ENCODE measurements around the gene COMMD8. TPM values are rescaled to one million over a fixed set of nuclear protein-coding genes. Genes with fewer than 3 reads are reported as not detected.

Gene COMMD8
- total RNA-seq, 5 donors from 2014 or later (not counting 1 experiment from before 2014, with no cell fraction given): 8.2 to 17.0 (median 15.7) TPM

DNA sequence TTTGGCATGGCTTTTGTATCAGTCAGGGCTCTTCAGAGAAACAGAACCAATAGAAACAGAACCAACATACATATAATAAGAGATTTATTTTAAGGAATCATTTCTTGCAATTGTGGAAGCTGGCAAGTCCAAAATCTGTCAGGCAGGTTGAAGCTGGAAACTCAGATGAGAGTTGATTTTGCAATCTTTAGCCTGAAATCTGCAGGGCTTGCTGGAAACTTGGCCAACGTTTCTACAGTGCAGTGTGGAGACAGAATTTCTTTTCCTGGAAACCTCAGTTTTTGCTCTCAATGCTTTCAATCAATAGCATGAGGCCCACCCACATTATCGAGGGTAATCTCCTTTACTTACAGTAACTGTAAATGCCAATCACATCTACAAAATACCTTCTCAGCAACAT is 45.4 kb downstream of the COMMD8 start:
- ATAC-seq (replicated peaks in 1 of 4) (no peak), DNase-seq (no peak)
- Histone ChIP-seq H3K36me3 (ENCODE audit: control insufficient read depth in 2 of 2, extremely low read depth in 1 of 2, insufficient read depth in 1 of 2, low read length in 1 of 2) (no peaks in the 10 kb centered on the region), H3K4me3 (ENCODE audit: control insufficient read depth in 1 of 2, extremely low read depth in 1 of 2, low read length in 1 of 2) (no peak overlapping the region), H3K27me3 (replicated peaks in 1 of 2; ENCODE audit: control insufficient read depth in 2 of 2, extremely low read depth in 1 of 2, insufficient read depth in 2 of 2, low read length in 1 of 2) (no peaks in the 10 kb centered on the region), H3K9me3 (no peaks in the 10 kb centered on the region), H3K27ac (ENCODE audit: low read length) (no peak overlapping the region), H3K4me1 (ENCODE audit: control insufficient read depth in 1 of 2, extremely low read depth in 1 of 2, insufficient read depth in 2 of 2, low read length in 2 of 2) (no peaks in the 10 kb centered on the region)
- H3K27me3 Mint-ChIP-seq: peaks cover 0 to 6% of the 10 kb centered on the region in 2 donors
- H3K4me1 Mint-ChIP-seq: no peaks in the 10 kb centered on the region
- H3K9me3 Mint-ChIP-seq: no peaks in the 10 kb centered on the region
- H3K36me3 Mint-ChIP-seq: no peaks in the 10 kb centered on the region
- ChIA-PET POLR2A (no interaction called here), CTCF (interaction anchor here in 1 of 2 donors (0.6 kb wide), 1 partner anchor 8 kb away, joined by 7 read pairs; no protein-coding TSS in a partner anchor)
- 100% methylated on average over 1 of the region's 2 CpGs for WGBS (ENCODE audit: insufficient coverage)
- no peak overlapping the region for H3K4me3 Mint-ChIP-seq
- H3K27ac Mint-ChIP-seq: no peak overlapping the region

DNA sequence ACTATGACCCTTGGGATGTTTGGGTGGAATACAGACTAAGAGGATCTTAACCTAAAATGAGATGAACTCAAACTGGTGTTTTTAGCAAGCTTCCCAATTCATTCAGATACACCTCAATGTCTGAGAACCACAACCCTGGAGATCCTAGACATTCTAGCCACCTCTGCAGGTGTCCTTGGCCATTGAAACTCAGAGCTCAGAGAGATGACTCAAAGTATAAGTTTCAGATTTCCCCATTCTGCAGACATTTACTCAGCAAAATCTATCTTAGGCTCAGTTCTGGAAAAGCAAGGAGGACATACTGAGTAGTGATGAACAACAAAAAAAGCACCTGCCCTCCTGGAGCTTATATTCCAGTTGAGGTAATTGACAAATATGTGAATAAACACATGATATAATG is 47.8 kb downstream of the COMMD8 start:
- no peaks in the 10 kb centered on the region for H3K4me1 Mint-ChIP-seq
- no peak overlapping the region for H3K27ac Mint-ChIP-seq
- H3K36me3 Mint-ChIP-seq: no peaks in the 10 kb centered on the region
- no peaks in the 10 kb centered on the region for H3K36me3 ChIP-seq (ENCODE audit: control insufficient read depth in 2 of 2, extremely low read depth in 1 of 2, insufficient read depth in 1 of 2, low read length in 1 of 2)
- no peaks in the 10 kb centered on the region for H3K4me1 ChIP-seq (ENCODE audit: control insufficient read depth in 1 of 2, extremely low read depth in 1 of 2, insufficient read depth in 2 of 2, low read length in 2 of 2)
- POLR2A ChIA-PET: no interaction called here
- H3K9me3 Mint-ChIP-seq: peaks cover 0 to 2% (median 0%) of the 10 kb centered on the region in 3 donors
- H3K27ac ChIP-seq (ENCODE audit: low read length): no peak overlapping the region
- DNase-seq (no peak), ATAC-seq (replicated peaks in 1 of 4) (no peak)
- no peaks in the 10 kb centered on the region for H3K9me3 ChIP-seq
- no peaks in the 10 kb centered on the region for H3K27me3 ChIP-seq (replicated peaks in 1 of 2; ENCODE audit: control insufficient read depth in 2 of 2, extremely low read depth in 1 of 2, insufficient read depth in 2 of 2, low read length in 1 of 2)
- CTCF ChIA-PET: interaction anchor here in 1 of 2 donors (0.9 kb wide), 1 partner anchor 11 kb away, joined by 4 read pairs; no protein-coding TSS in a partner anchor
- H3K4me3 Mint-ChIP-seq: no peak overlapping the region
- H3K27me3 Mint-ChIP-seq: peaks cover 0 to 2% of the 10 kb centered on the region in 2 donors
- no peak overlapping the region for H3K4me3 ChIP-seq (ENCODE audit: control insufficient read depth in 1 of 2, extremely low read depth in 1 of 2, low read length in 1 of 2)

DNA sequence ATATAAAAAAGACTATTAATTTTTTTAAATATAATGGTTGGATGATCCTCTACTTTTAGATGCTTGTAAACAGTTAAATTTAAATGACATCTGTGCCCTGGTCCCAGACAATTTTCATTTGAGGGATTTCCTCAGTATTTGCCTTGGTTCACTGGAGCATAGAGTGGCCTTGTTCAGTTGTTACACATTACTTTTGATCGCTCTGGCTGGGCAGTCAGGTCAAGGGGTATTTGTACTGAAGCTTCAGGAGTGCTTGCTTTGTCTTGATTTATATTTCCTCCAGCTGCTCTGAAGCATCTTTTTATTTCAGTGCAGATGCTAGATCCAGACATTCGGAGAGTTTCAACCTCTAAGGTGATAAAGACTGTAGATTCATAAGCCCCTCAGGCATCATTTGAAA is 50.0 kb downstream of the COMMD8 start:
- Mint-ChIP-seq H3K4me1 (no peaks in the 10 kb centered on the region), H3K27ac (no peak overlapping the region), H3K27me3 (peaks cover 7 to 8% of the 10 kb centered on the region in 2 donors), H3K9me3 (peaks cover 0 to 4% (median 0%) of the 10 kb centered on the region in 3 donors), H3K4me3 (no peak overlapping the region), H3K36me3 (no peaks in the 10 kb centered on the region)
- H3K27me3 ChIP-seq (replicated peaks in 1 of 2; ENCODE audit: control insufficient read depth in 2 of 2, extremely low read depth in 1 of 2, insufficient read depth in 2 of 2, low read length in 1 of 2): no peaks in the 10 kb centered on the region
- ChIA-PET CTCF (no interaction called here), POLR2A (no interaction called here)
- H3K27ac ChIP-seq (ENCODE audit: low read length): no peak overlapping the region
- no peak overlapping the region for H3K4me3 ChIP-seq (ENCODE audit: control insufficient read depth in 1 of 2, extremely low read depth in 1 of 2, low read length in 1 of 2)
- no peaks in the 10 kb centered on the region for H3K4me1 ChIP-seq (ENCODE audit: control insufficient read depth in 1 of 2, extremely low read depth in 1 of 2, insufficient read depth in 2 of 2, low read length in 2 of 2)
- ATAC-seq (replicated peaks in 1 of 4) (no peak), DNase-seq (no peak)
- H3K9me3 ChIP-seq: no peaks in the 10 kb centered on the region
- WGBS (ENCODE audit: insufficient coverage): no CpG with 5 or more reads among the region's 2 CpGs
- H3K36me3 ChIP-seq (ENCODE audit: control insufficient read depth in 2 of 2, extremely low read depth in 1 of 2, insufficient read depth in 1 of 2, low read length in 1 of 2): no peaks in the 10 kb centered on the region

DNA sequence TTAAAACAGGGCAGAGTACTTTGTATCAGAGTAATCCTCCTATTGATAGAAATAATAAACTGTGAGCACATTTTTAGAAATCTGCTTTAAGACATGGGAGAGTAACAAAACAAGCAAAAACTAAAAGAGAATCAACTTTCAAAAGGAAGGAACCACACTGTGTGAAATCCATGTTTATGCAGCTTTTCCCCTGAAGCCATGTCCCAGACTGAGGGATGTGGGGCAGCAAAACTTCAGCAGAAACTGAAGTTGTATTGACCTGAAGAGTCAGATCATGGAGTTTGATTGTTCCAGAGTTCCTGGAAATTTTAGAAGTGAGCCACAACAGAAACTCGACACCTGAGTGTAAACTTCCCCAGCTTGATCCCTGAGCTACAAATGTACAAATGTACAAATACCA is 53.2 kb downstream of the COMMD8 start:
- no peak for ATAC-seq (replicated peaks in 1 of 4)
- POLR2A ChIA-PET: no interaction called here
- Histone ChIP-seq H3K27ac (ENCODE audit: low read length) (no peak overlapping the region), H3K36me3 (ENCODE audit: control insufficient read depth in 2 of 2, extremely low read depth in 1 of 2, insufficient read depth in 1 of 2, low read length in 1 of 2) (no peaks in the 10 kb centered on the region), H3K4me1 (ENCODE audit: control insufficient read depth in 1 of 2, extremely low read depth in 1 of 2, insufficient read depth in 2 of 2, low read length in 2 of 2) (no peaks in the 10 kb centered on the region), H3K4me3 (ENCODE audit: control insufficient read depth in 1 of 2, extremely low read depth in 1 of 2, low read length in 1 of 2) (no peak overlapping the region), H3K27me3 (replicated peaks in 1 of 2; ENCODE audit: control insufficient read depth in 2 of 2, extremely low read depth in 1 of 2, insufficient read depth in 2 of 2, low read length in 1 of 2) (no peaks in the 10 kb centered on the region), H3K9me3 (no peaks in the 10 kb centered on the region)
- no CpG with 5 or more reads among the region's 1 CpG for WGBS (ENCODE audit: insufficient coverage)
- no peak for DNase-seq
- CTCF ChIA-PET: no interaction called here
- Mint-ChIP-seq H3K4me3 (no peak overlapping the region), H3K36me3 (no peaks in the 10 kb centered on the region), H3K27me3 (peaks cover 6 to 21% of the 10 kb centered on the region in 2 donors), H3K9me3 (peaks cover 0 to 4% (median 0%) of the 10 kb centered on the region in 3 donors), H3K27ac (no peak overlapping the region), H3K4me1 (no peaks in the 10 kb centered on the region)

DNA sequence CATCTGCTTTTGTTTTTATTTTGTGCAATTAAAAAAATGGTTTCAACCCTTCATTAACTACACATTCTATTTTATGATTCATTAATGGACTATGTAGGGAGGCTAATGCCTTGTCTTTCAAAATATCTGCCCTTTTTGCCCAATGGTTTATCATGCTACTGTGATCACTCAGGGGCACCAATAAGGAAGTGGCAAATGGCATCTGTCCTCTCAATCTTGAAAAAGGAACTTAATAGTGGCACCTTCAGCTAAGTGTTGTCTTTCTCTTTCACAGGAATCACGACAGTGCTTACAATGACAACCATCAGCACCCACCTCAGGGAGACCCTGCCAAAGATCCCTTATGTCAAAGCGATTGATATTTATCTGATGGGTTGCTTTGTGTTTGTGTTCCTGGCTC is 57.1 kb downstream of the COMMD8 start:
- no peak overlapping the region for H3K4me3 Mint-ChIP-seq
- no peak overlapping the region for H3K27ac ChIP-seq (ENCODE audit: low read length)
- DNase-seq (no peak), ATAC-seq (replicated peaks in 1 of 4) (no peak)
- H3K27me3 ChIP-seq (replicated peaks in 1 of 2; ENCODE audit: control insufficient read depth in 2 of 2, extremely low read depth in 1 of 2, insufficient read depth in 2 of 2, low read length in 1 of 2): no peaks in the 10 kb centered on the region
- ChIA-PET CTCF (no interaction called here), POLR2A (no interaction called here)
- no peaks in the 10 kb centered on the region for H3K9me3 ChIP-seq
- H3K9me3 Mint-ChIP-seq: peaks cover 0 to 4% (median 0%) of the 10 kb centered on the region in 3 donors
- H3K27ac Mint-ChIP-seq: no peak overlapping the region
- H3K4me1 Mint-ChIP-seq: no peaks in the 10 kb centered on the region
- no peaks in the 10 kb centered on the region for H3K4me1 ChIP-seq (ENCODE audit: control insufficient read depth in 1 of 2, extremely low read depth in 1 of 2, insufficient read depth in 2 of 2, low read length in 2 of 2)
- no peaks in the 10 kb centered on the region for H3K36me3 ChIP-seq (ENCODE audit: control insufficient read depth in 2 of 2, extremely low read depth in 1 of 2, insufficient read depth in 1 of 2, low read length in 1 of 2)
- WGBS (ENCODE audit: insufficient coverage): no CpG with 5 or more reads among the region's 2 CpGs
- no peak overlapping the region for H3K4me3 ChIP-seq (ENCODE audit: control insufficient read depth in 1 of 2, extremely low read depth in 1 of 2, low read length in 1 of 2)
- H3K36me3 Mint-ChIP-seq: no peaks in the 10 kb centered on the region
- H3K27me3 Mint-ChIP-seq: peaks cover 12 to 26% of the 10 kb centered on the region in 2 donors

Other genes starting within 250 kb of the COMMD8 start
- gene ATP10D, start 21.6 kb upstream of the COMMD8 start, total RNA-seq: 1 to 10 TPM; 2.3 to 8.0 (median 5.0) TPM

Measured in T-cell (primary cell).